Ovary (tissue), 9 donors: ENCODE data around the gene NOXA1. TPM values are rescaled to one million over a fixed set of nuclear protein-coding genes. Genes with fewer than 3 reads are reported as not detected.
"Not testable (repeated sequence)": the region's sequence is repeated elsewhere in the genome, so short reads cannot be mapped to it uniquely, and the experiment has no call there.

ENCODE experiments used
- DNase-seq, 5 donors: peaks; one replicate each; pipeline ENCODE4 v3.0.0-alpha.2; 2019 to 2020
- H3K27ac ChIP-seq, 2 donors: fragments of 200-600 bp; one replicate each; pipeline versions ENCODE4 v1.5.1 to v1.8.0; 2019 to 2022
- H3K27me3 ChIP-seq: fragments of 200-600 bp; one replicate; pipeline ENCODE4 v1.8.0; 2022
- H3K36me3 ChIP-seq: fragments of 200-600 bp; sonication (generic); one replicate; pipeline ENCODE4 v1.5.1; 2019
- H3K4me1 ChIP-seq: one replicate; pipeline ENCODE4 v1.8.1; 2013; ENCODE audit warnings: mild to moderate bottlenecking, moderate library complexity; ENCODE audit not compliant: insufficient read depth
- H3K4me3 ChIP-seq: fragments of 200-600 bp; sonication (generic); one replicate; pipeline ENCODE4 v1.5.1; 2017
- H3K9me3 ChIP-seq, 2 donors: fragments of 200-600 bp in 1 of 2; sonication (generic) in 1 of 2; one replicate each; pipeline versions ENCODE4 v1.5.1 to v1.8.1; 2013 to 2019; ENCODE audit warnings: mild to moderate bottlenecking in 1 of 2, moderate library complexity in 1 of 2
- EP300 ChIP-seq: sonication (generic); formaldehyde crosslinking; IDR thresholded peaks from one replicate; pipeline ENCODE4 v1.6.1; 2017; ENCODE audit warnings: antibody characterized with exemption
- POLR2A ChIP-seq: fragments of 450-650 bp; IDR thresholded peaks from one replicate; pipeline ENCODE4 v1.6.1; 2017; ENCODE audit warnings: antibody characterized with exemption, mild to moderate bottlenecking, moderate library complexity
- WGBS, 3 donors: extraction: QIAGEN DNeasy Blood & Tissue Kit in 1 of 3; methylation state at CpG; one replicate each; pipeline versions ENCODE4 v1.1.5 to v1.1.7; 2013 to 2017; 5-methylcytosine and 5-hydroxymethylcytosine counted together
- intact Hi-C, 4 donors: fragments of 100-400 bp; cut with DNase I; formaldehyde crosslinking; loops; one replicate each; pipeline versions ENCODE4 v1.11.0 to v1.15.1; 2022 to 2023
- polyA plus RNA-seq, 2 donors: library from polyadenylated mRNA; stranded (reverse); fragments of 200-250 nt in 1 of 2; fragments of 350-450 nt in 1 of 2; fragmentation: Illumina TruSeq in 1 of 2; extraction: RNeasy Lipid Tissue Mini Kit (QIAGEN cat#74804) in 1 of 2; gene quantifications; one replicate each; pipeline ENCODE4 v1.2.3, GENCODE V29; 2013 to 2014
- total RNA-seq, 7 donors: library from RNA; depleted of rRNA in 2 of 7; stranded (reverse); fragments of >200 nt in 2 of 7; fragmentation: NEBNext Ultra II Directional in 3 of 7; extraction: Animal tissue kit (Norgen Biotek cat#: 25700) in 3 of 7; gene quantifications; one replicate each; pipeline versions ENCODE4 v1.1.0 to v1.2.4, GENCODE V29; 2016 to 2023
- TF ChIP-seq, protein P1 (sequence below), 3 donors: fragments of 450-650 bp in 2 of 3; fragments of 200-600 bp in 1 of 3; IDR thresholded peaks; one replicate each; pipeline versions ENCODE4 v1.5.1 to v1.8.0; 2016 to 2022; ENCODE audit warnings: antibody characterized with exemption in 3 of 3, mild to moderate bottlenecking in 1 of 3
- donor health status: DM: no; HTN: no; CAD: no; lungs with moderate emphysema.
- donor health status: DM: no; HTN: no; CAD: no.
- donor health status: Bipolar disorder and iron deficiency.
- donor health status: DM: yes; HTN: yes; CAD: no.
- donor health status: DM: no; HTN: no; CAD: no.
- donor health status: DM: yes; HTN: yes; CAD: no.

NOXA1 gene
- total and polyA plus RNA-seq, 9 donors = 7.1 to 18.5 (median 12.1) TPM; not detected in 1

DNA sequence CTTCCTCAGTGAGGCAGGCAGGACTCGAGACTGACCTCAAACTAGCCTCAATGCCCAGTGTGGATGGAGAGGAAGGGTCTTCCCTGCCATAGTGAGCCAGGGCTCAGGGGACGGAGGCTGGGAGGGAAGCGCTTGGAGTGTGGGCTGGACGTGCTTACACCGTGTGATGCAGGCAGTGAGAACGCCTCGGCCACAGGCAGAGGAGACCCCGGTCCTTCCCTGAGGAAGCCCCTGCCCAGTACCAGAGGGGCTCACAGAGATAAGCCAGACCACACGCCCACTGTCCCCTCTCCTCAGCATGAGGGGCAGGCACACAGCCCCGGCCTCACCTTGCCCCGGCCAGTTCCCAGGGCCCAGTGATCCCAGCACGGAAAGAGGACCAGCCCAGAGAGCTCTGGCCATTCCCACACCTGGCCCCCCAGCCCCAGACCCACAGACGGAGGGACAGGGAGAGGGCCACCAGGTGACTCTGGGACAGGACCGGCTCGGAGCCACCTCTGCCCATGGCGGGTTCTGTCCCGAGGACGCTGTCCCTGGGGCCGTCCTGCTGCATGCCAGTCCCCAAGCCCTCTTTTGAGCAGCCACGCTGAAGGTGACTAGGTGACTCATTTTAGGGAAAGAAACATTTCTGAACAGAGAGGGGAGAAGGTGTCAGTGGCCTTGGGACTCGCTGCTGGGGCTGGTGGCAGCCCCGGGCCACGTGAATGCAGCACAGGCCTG, 42.0 kb downstream of the NOXA1 start:
- Histone ChIP-seq H3K4me3 (no peak overlapping the region), H3K4me1 (no peaks in the 10 kb centered on the region), H3K36me3 (no peaks in the 10 kb centered on the region), H3K27ac (no peak overlapping the region), H3K9me3 (no peaks in the 10 kb centered on the region), H3K27me3 (no peaks in the 10 kb centered on the region)
- intact Hi-C loops = no loop called here
- no peak for TF ChIP-seq EP300
- TF ChIP-seq, protein P1, sequence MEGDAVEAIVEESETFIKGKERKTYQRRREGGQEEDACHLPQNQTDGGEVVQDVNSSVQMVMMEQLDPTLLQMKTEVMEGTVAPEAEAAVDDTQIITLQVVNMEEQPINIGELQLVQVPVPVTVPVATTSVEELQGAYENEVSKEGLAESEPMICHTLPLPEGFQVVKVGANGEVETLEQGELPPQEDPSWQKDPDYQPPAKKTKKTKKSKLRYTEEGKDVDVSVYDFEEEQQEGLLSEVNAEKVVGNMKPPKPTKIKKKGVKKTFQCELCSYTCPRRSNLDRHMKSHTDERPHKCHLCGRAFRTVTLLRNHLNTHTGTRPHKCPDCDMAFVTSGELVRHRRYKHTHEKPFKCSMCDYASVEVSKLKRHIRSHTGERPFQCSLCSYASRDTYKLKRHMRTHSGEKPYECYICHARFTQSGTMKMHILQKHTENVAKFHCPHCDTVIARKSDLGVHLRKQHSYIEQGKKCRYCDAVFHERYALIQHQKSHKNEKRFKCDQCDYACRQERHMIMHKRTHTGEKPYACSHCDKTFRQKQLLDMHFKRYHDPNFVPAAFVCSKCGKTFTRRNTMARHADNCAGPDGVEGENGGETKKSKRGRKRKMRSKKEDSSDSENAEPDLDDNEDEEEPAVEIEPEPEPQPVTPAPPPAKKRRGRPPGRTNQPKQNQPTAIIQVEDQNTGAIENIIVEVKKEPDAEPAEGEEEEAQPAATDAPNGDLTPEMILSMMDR (IDR thresholded peaks at IDR 0.05) = no peak
- TF ChIP-seq POLR2A = no peak
- DNase-seq = peak in 1 of 5 donors; percentile 34
- WGBS, 3 donors = 89 to 96% (median 93%) methylated on average over 23 of the region's 23 CpGs

DNA sequence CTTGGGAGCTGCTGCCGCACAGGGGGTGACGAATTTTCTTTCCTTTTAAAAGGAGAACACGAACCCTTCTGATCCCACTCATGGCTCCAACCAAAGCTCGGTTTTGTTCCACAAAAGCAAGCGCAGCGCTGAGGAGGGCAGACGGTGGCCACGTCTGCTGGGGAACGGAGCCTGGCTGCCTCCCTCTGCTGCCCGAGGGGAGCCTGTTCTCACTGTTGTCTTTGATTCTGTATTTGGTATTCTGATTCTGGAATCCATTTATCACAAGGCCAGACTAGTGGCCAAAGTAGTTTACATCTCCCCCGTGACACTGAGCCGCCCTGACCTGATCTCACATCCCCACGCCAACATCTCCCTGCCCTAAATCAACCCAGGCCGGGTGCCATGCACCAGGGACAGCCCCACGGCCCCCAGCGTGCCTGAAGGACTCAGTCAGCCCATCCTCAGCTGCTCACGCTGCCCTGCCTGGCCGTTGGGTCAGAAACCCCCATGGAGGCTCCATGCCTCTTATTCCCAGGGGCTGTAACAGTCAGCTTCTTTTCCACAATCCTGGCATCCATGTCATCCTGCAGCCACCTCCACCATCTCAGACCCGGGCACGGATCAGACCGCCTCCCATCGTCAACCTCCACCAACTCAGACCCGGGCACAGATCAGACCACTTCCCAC, 42.7 kb downstream of the NOXA1 start:
- Histone ChIP-seq H3K36me3 (no peaks in the 10 kb centered on the region), H3K9me3 (no peaks in the 10 kb centered on the region), H3K4me3 (no peak overlapping the region), H3K4me1 (no peaks in the 10 kb centered on the region), H3K27me3 (no peaks in the 10 kb centered on the region), H3K27ac (no peak overlapping the region)
- 84 to 85% (median 84%) methylated on average over 23 of the region's 23 CpGs for WGBS, 3 donors
- TF ChIP-seq, protein P1 (IDR thresholded peaks at IDR 0.05) = no peak
- TF ChIP-seq EP300 (no peak), POLR2A (no peak)
- DNase-seq = no peak
- intact Hi-C loops = no loop called here

DNA sequence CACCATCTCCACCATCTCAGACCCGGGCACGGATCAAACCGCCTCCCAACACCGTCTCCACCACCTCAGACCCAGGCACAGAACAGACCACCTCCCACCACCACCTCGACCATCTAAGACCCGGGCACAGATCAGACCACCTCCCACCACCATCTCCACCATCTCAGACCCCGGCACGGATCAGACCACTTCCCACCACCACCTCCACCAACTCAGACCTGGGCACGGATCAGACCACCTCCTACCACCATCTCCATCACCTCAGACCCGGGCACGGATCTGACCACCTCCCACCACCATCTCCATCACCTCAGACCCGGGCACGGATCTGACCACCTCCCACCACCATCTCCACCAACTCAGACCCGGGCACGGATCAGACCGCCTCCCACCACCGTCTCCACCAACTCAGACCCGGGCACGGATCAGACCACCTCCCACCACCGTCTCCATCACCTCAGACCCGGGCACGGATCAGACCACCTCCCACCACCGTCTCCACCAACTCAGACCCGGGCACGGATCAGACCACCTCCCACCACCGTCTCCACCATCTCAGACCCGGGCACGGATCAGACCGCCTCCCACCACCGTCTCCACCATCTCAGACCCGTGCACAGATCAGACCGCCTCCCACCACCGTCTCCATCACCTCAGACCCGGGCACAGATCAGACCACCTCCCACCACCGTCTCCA, 43.3 kb downstream of the NOXA1 start:
- DNase-seq, H3K4me1 ChIP-seq, H3K36me3 ChIP-seq, H3K27me3 ChIP-seq, H3K4me3 ChIP-seq, intact Hi-C loops, H3K27ac ChIP-seq, H3K9me3 ChIP-seq: not testable (repeated sequence)
- WGBS, 3 donors = 88 to 90% (median 90%) methylated on average over 35 of the region's 35 CpGs

DNA sequence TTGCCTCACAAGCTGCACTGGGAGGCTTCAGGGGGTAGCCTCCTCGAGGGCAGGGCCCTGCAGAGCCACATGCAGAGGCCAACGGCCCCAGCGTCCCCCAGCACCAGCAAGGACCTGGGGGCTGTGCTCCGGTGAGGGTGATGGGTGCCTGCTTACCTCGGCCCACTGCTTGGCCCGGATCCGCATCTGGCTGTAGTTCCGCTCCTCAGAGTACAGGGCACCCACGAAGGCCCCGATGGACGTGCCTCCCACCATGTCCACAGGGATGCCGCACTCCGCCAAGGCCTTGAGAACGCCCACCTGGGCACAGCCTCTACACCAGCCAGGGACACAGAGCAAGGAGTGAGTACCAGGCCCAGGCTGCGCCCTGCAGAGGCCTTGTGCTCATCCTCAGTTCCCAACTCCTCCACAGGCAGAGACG, 44.0 kb downstream of the NOXA1 start:
- no peaks in the 10 kb centered on the region for H3K27me3 ChIP-seq
- H3K27ac ChIP-seq = no peak overlapping the region
- H3K4me3 ChIP-seq = no peak overlapping the region
- H3K36me3 ChIP-seq = no peaks in the 10 kb centered on the region
- no peaks in the 10 kb centered on the region for H3K4me1 ChIP-seq
- 90 to 94% (median 92%) methylated on average over 16 of the region's 16 CpGs for WGBS, 3 donors
- intact Hi-C loops = no loop called here
- TF ChIP-seq POLR2A = no peak
- TF ChIP-seq, protein P1 (IDR thresholded peaks at IDR 0.05) = no peak
- no peak for TF ChIP-seq EP300
- no peak for DNase-seq
- H3K9me3 ChIP-seq = no peaks in the 10 kb centered on the region
